MM.1S (cell line): ENCODE results near the gene BMF.

Source experiments
- EZH2 ChIP-seq: fragments of 300-600 bp; sonication (generic); optimal IDR thresholded peaks from 2 replicates; pipeline ENCODE3; 2017; ENCODE audit warnings: low read depth, mild to moderate bottlenecking, antibody characterized with exemption, low read length, mixed read lengths
- EZH2phosphoT487 ChIP-seq: fragments of 300-600 bp; sonication (generic); IDR thresholded peaks from 2 replicates; pipeline ENCODE4 v1.6.1; 2018; ENCODE audit warnings: antibody characterized with exemption, low read length
- TF ChIP-seq, protein P1 (sequence below): fragments of 300-600 bp; sonication (generic); IDR thresholded peaks from 2 replicates; pipeline ENCODE4 v1.5.1; 2016; ENCODE audit warnings: antibody characterized with exemption, low read length, mixed read lengths

DNA sequence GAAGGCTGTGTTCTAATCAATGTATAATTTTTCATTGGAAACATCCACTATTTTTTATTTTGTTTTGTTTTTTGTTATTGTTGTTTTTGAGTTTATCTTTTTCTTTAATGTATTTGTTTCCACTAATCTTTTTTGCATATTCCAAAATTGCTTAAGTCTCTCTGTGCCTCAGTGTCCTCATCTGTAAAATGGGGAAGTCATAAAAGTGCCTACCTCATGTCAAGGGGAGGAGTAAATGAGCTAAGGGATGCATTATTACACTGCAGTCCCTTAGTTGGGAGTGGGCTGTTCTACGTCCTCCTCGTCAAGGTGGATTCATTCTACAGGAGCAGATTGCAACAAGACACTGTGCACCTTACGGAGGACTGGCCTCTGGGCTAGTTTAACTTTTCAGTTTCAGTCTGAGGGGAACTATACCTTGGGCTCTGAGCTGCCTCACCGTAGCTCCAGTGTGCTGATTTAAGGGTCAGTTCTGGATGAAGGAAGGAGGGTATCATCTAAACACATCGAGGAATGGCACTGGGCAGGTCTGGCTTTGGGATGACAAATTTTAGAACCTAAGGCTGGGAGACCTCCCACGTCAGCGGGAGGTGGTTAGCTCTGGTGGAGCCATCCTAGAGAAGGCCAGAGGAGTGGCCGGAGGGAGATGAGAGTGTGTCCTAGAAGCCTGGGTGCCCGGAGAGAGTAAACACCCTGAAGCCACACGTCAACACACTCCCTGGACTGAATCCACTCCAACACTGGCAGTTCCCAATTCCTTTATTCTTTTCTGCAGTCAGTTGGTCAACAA, 64.6 kb downstream of the BMF start:
- TF ChIP-seq, protein P1, sequence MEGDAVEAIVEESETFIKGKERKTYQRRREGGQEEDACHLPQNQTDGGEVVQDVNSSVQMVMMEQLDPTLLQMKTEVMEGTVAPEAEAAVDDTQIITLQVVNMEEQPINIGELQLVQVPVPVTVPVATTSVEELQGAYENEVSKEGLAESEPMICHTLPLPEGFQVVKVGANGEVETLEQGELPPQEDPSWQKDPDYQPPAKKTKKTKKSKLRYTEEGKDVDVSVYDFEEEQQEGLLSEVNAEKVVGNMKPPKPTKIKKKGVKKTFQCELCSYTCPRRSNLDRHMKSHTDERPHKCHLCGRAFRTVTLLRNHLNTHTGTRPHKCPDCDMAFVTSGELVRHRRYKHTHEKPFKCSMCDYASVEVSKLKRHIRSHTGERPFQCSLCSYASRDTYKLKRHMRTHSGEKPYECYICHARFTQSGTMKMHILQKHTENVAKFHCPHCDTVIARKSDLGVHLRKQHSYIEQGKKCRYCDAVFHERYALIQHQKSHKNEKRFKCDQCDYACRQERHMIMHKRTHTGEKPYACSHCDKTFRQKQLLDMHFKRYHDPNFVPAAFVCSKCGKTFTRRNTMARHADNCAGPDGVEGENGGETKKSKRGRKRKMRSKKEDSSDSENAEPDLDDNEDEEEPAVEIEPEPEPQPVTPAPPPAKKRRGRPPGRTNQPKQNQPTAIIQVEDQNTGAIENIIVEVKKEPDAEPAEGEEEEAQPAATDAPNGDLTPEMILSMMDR, result no peak
- no peak for TF ChIP-seq EZH2phosphoT487
- no peak for TF ChIP-seq EZH2
